Neural cell (in vitro differentiated cells): ENCODE results near the gene TRAPPC3. TPM values are rescaled to one million over a fixed set of nuclear protein-coding genes. Genes with fewer than 3 reads are reported as not detected.

ENCODE experiments used
- H2AFZ ChIP-seq: fragments of 200-600, 300-800 bp; sonication (generic), shearing (Covaris generic); 2 replicates; pipeline ENCODE4 v1.6.0; 2014; ENCODE audit warnings: low read depth, mild to moderate bottlenecking, antibody characterized with exemption, low read length, moderate library complexity
- H3F3A ChIP-seq: fragments of 200-600 bp; shearing (Covaris generic); 2 replicates; pipeline ENCODE4 v1.6.1; 2016; ENCODE audit warnings: mild to moderate bottlenecking, moderate library complexity, mixed read lengths, antibody characterized with exemption, low read length; ENCODE audit not compliant: insufficient read depth, poor library complexity, severe bottlenecking
- H3K27ac ChIP-seq: fragments of 200-600, 300-800 bp; sonication (generic), shearing (Covaris generic); 2 replicates; pipeline ENCODE4 v1.5.1; 2014; ENCODE audit warnings: mild to moderate bottlenecking, low read length, moderate library complexity
- H3K27me3 ChIP-seq: fragments of 300-800, 200-600 bp; sonication (generic), shearing (Covaris generic); 2 replicates; pipeline ENCODE4 v1.6.0; 2014; ENCODE audit warnings: mild to moderate bottlenecking, low read depth, low read length, moderate library complexity; ENCODE audit not compliant: insufficient read depth
- H3K36me3 ChIP-seq: fragments of 300-800, 200-600 bp; sonication (generic), shearing (Covaris generic); 2 replicates; pipeline ENCODE4 v1.5.1; 2014; ENCODE audit warnings: mild to moderate bottlenecking, antibody characterized with exemption, low read length, moderate library complexity; ENCODE audit not compliant: insufficient read depth
- H3K4me2 ChIP-seq: fragments of 300-800, 200-600 bp; sonication (generic), shearing (Covaris generic); 2 replicates; pipeline ENCODE4 v1.6.0; 2014; ENCODE audit warnings: mild to moderate bottlenecking, low read length
- H3K4me3 ChIP-seq: fragments of 300-800, 200-600 bp; sonication (generic), shearing (Covaris generic); 2 replicates; pipeline ENCODE4 v1.5.1; 2014; ENCODE audit warnings: mild to moderate bottlenecking, low read length, moderate library complexity
- H3K79me2 ChIP-seq: fragments of 200-600 bp; shearing (Covaris generic); replicated peaks from 2 replicates; pipeline ENCODE4 v1.6.0; 2014; ENCODE audit warnings: mild to moderate bottlenecking, low read length, moderate library complexity; ENCODE audit not compliant: insufficient read depth
- H3K9ac ChIP-seq: fragments of 300-800, 200-600 bp; sonication (generic), shearing (Covaris generic); 2 replicates; pipeline ENCODE4 v1.6.1; 2016; ENCODE audit warnings: mild to moderate bottlenecking, low read length, mixed read lengths
- H3K9me2 ChIP-seq: fragments of 200-600 bp; shearing (Covaris generic); 2 replicates; pipeline ENCODE4 v1.6.1; 2016; ENCODE audit warnings: mild to moderate bottlenecking, low read length, mixed read lengths; ENCODE audit not compliant: insufficient read depth
- H3K9me3 ChIP-seq: fragments of 200-600, 300-800 bp; sonication (generic), shearing (Covaris generic); 2 replicates; pipeline ENCODE4 v1.6.1; 2016; ENCODE audit warnings: mild to moderate bottlenecking, mixed run types, low read length, moderate library complexity, mixed read lengths
- H4K20me1 ChIP-seq: fragments of 200-600 bp; shearing (Covaris generic); 2 replicates; pipeline ENCODE4 v1.6.1; 2016; ENCODE audit warnings: mild to moderate bottlenecking, mixed run types; ENCODE audit not compliant: insufficient read depth
- EP300 ChIP-seq: fragments of 450-650 bp; conservative IDR thresholded peaks from 2 replicates; pipeline ENCODE4 v1.6.1; 2014; ENCODE audit warnings: antibody characterized with exemption, mild to moderate bottlenecking, moderate library complexity; ENCODE audit not compliant: poor library complexity, severe bottlenecking
- EZH2 ChIP-seq: fragments of 200-600, 300-800 bp; shearing (Covaris generic), sonication (generic); IDR thresholded peaks from 2 replicates; pipeline ENCODE4 v1.6.1; 2014; ENCODE audit warnings: antibody characterized with exemption, low read length, borderline replicate concordance, mild to moderate bottlenecking; ENCODE audit not compliant: insufficient read depth, poor library complexity, severe bottlenecking
- MXI1 ChIP-seq: fragments of 450-650 bp; conservative IDR thresholded peaks from 2 replicates; pipeline ENCODE4 v1.6.1; 2014; ENCODE audit warnings: antibody characterized with exemption, mild to moderate bottlenecking; ENCODE audit not compliant: poor library complexity, severe bottlenecking
- POLR2AphosphoS5 ChIP-seq: IDR thresholded peaks from 2 replicates; pipeline ENCODE4 v1.6.1; 2012
- RAD21 ChIP-seq: fragments of 450-650 bp; conservative IDR thresholded peaks from 2 replicates; pipeline ENCODE4 v1.6.1; 2014; ENCODE audit warnings: antibody characterized with exemption, mild to moderate bottlenecking, moderate library complexity
- SMC3 ChIP-seq: fragments of 450-650 bp; conservative IDR thresholded peaks from 2 replicates; pipeline ENCODE4 v1.6.1; 2014; ENCODE audit warnings: antibody characterized with exemption, mild to moderate bottlenecking, moderate library complexity; ENCODE audit not compliant: poor library complexity
- TAF1 ChIP-seq: IDR thresholded peaks from 2 replicates; pipeline ENCODE4 v1.6.1; 2012; ENCODE audit warnings: low read depth
- polyA plus RNA-seq: library from polyadenylated mRNA; depleted of rRNA; stranded (reverse); fragments of >200 nt; gene quantifications from 2 replicates; pipeline ENCODE4 v1.2.3, GENCODE V29; 2014
- TF ChIP-seq, protein P1 (sequence below): IDR thresholded peaks from 2 replicates; pipeline ENCODE4 v1.6.1; 2012; ENCODE audit warnings: borderline replicate concordance
- TF ChIP-seq, protein P2 (sequence below): fragments of 450-650 bp; IDR thresholded peaks from 2 replicates; pipeline ENCODE4 v1.5.1; 2014; ENCODE audit warnings: antibody characterized with exemption, mild to moderate bottlenecking, moderate library complexity; ENCODE audit not compliant: poor library complexity, severe bottlenecking

TRAPPC3 gene
- polyA plus RNA-seq, 1 donor from 2014 or later, result 278 TPM

GRCh38 chr1:36091141-36091540 is 58.1 kb downstream of the TRAPPC3 start:
- Histone ChIP-seq H4K20me1 (no peaks in the 10 kb centered on the region), H3F3A (no peaks in the 10 kb centered on the region), H3K27ac (no peak overlapping the region), H3K9me2 (no peaks in the 10 kb centered on the region), H3K9ac (no peak overlapping the region), H3K9me3 (no peaks in the 10 kb centered on the region), H3K4me3 (no peak overlapping the region), H3K27me3 (no peaks in the 10 kb centered on the region), H3K4me2 (no peak overlapping the region), H3K36me3 (no peaks in the 10 kb centered on the region), H2AFZ (no peak overlapping the region), H3K79me2 (peaks cover 16% of the 10 kb centered on the region)
- TF ChIP-seq TAF1 (no peak), EZH2 (no peak), SMC3 (no peak), MXI1 (no peak), POLR2AphosphoS5 (no peak), RAD21 (no peak), EP300 (no peak)
- TF ChIP-seq, protein P1, sequence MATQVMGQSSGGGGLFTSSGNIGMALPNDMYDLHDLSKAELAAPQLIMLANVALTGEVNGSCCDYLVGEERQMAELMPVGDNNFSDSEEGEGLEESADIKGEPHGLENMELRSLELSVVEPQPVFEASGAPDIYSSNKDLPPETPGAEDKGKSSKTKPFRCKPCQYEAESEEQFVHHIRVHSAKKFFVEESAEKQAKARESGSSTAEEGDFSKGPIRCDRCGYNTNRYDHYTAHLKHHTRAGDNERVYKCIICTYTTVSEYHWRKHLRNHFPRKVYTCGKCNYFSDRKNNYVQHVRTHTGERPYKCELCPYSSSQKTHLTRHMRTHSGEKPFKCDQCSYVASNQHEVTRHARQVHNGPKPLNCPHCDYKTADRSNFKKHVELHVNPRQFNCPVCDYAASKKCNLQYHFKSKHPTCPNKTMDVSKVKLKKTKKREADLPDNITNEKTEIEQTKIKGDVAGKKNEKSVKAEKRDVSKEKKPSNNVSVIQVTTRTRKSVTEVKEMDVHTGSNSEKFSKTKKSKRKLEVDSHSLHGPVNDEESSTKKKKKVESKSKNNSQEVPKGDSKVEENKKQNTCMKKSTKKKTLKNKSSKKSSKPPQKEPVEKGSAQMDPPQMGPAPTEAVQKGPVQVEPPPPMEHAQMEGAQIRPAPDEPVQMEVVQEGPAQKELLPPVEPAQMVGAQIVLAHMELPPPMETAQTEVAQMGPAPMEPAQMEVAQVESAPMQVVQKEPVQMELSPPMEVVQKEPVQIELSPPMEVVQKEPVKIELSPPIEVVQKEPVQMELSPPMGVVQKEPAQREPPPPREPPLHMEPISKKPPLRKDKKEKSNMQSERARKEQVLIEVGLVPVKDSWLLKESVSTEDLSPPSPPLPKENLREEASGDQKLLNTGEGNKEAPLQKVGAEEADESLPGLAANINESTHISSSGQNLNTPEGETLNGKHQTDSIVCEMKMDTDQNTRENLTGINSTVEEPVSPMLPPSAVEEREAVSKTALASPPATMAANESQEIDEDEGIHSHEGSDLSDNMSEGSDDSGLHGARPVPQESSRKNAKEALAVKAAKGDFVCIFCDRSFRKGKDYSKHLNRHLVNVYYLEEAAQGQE, result no peak
- TF ChIP-seq, protein P2, sequence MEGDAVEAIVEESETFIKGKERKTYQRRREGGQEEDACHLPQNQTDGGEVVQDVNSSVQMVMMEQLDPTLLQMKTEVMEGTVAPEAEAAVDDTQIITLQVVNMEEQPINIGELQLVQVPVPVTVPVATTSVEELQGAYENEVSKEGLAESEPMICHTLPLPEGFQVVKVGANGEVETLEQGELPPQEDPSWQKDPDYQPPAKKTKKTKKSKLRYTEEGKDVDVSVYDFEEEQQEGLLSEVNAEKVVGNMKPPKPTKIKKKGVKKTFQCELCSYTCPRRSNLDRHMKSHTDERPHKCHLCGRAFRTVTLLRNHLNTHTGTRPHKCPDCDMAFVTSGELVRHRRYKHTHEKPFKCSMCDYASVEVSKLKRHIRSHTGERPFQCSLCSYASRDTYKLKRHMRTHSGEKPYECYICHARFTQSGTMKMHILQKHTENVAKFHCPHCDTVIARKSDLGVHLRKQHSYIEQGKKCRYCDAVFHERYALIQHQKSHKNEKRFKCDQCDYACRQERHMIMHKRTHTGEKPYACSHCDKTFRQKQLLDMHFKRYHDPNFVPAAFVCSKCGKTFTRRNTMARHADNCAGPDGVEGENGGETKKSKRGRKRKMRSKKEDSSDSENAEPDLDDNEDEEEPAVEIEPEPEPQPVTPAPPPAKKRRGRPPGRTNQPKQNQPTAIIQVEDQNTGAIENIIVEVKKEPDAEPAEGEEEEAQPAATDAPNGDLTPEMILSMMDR, result no peak

DNA sequence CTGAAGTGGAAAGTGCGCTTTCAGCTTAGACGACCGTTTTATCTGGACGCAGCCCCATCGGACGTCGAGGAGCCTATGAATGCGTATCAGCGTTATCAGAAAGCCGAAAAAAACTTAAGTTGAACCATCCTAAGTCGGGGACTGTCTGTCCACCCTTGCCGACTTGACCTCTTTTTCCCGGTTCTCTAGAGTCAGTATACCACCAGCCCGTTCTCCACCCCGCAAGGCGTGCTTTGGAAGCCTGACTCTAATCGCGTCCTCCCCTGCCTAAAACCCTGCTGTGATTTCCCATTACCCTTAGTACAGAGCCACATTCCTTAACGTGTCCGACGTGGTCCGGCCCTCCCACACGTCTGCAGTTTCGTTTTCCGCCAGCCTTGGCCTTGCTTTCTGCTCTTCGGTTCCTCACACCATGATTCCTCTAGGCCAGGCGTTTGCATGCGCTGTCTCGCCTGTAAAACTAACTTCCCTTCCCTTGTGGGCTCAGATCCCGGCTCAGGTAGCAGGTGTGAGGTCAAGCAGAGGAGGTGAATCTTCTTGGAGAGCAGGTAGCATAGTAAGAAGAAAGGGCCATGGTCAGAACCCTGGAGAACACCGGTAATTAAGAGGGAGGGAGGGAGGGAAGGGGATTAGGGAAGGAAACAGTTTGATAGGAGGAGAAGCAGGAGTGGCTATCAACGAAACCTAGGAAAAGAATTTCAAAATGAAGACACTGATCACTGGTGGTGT is 59.7 kb downstream of the TRAPPC3 start:
- Histone ChIP-seq H3K9ac (peak overlapping the region; percentile 89), H3K79me2 (peaks cover 16% of the 10 kb centered on the region), H3F3A (no peaks in the 10 kb centered on the region), H3K36me3 (no peaks in the 10 kb centered on the region), H3K9me2 (no peaks in the 10 kb centered on the region), H3K27me3 (no peaks in the 10 kb centered on the region), H3K4me2 (peak overlapping the region; percentile 74), H3K27ac (peak overlapping the region; percentile 73), H3K4me3 (peak overlapping the region; percentile 82), H3K9me3 (no peaks in the 10 kb centered on the region), H4K20me1 (no peaks in the 10 kb centered on the region), H2AFZ (peak overlapping the region; percentile 70)
- TF ChIP-seq SMC3, result no peak
- TF ChIP-seq POLR2AphosphoS5, result no peak
- TF ChIP-seq MXI1, result no peak
- no peak for TF ChIP-seq RAD21
- TF ChIP-seq, protein P1, result no peak
